Uterus (tissue), 2 donors: ENCODE data around the gene NOX5.

Experiments used
- CTCF ChIP-seq, 4 experiments: fragments of 200-600 bp in 2 of 4; fragments of 450-650 bp in 2 of 4; sonication (generic) in 2 of 4; IDR thresholded peaks; one replicate each; pipeline ENCODE4 v1.5.1; 2016 to 2019; ENCODE audit warnings: antibody characterized with exemption in 4 of 4, mild to moderate bottlenecking in 2 of 4, moderate library complexity in 1 of 4
- POLR2A ChIP-seq, 2 donors: fragments of 450-650 bp; IDR thresholded peaks; one replicate each; pipeline ENCODE4 v1.6.1; 2016; ENCODE audit warnings: antibody characterized with exemption in 2 of 2, mild to moderate bottlenecking in 1 of 2, moderate library complexity in 1 of 2

GRCh38 chr15:68972201-68973065 lies 42.1 kb upstream of the NOX5 start:
- no peak for TF ChIP-seq POLR2A (IDR thresholded peaks at IDR 0.05)
- no peak for TF ChIP-seq CTCF (IDR thresholded peaks at IDR 0.05)
